GM18508 (cell line): Measurements from ENCODE around the gene PRPSAP2.
A peak's percentile ranks its signal among the peaks of the same experiment; 100 is the strongest.
"Not testable (repeated sequence)": the region's sequence is repeated elsewhere in the genome, so short reads cannot be mapped to it uniquely, and the experiment has no call there.

ENCODE experiments used
- ATAC-seq: cut with Tn5 transposase; IDR thresholded peaks from one replicate; pipeline ENCODE4 v1.9.1; 2021; ENCODE audit warnings: moderate number of reproducible peaks; ENCODE audit not compliant: insufficient read depth, unreplicated experiment

Gene PRPSAP2

DNA sequence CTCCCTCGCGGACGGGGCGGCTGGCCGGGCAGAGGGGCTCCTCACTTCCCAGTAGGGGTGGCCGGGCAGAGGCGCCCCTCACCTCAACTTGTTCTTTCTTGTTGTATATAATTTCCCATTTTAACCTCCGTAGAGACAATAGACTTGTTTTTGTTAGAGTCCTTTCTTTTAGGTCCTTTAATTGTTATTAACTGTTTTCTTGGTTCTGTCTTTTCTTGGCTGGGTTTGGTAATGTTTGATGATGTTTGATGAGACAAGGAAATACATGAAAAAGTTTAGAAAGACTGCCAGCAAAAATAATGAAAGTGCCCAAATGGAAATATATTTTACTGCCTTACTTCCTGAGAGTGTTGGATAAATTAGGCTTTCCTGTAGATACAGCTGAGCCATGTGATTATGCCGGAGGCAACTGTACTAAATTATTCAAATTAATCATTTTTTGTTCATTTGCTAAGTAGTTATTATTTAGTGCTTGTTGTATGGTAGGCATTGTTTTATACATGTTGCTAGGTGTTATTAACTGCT lies 30.9 kb downstream of the PRPSAP2 start:
- no peak for ATAC-seq

DNA sequence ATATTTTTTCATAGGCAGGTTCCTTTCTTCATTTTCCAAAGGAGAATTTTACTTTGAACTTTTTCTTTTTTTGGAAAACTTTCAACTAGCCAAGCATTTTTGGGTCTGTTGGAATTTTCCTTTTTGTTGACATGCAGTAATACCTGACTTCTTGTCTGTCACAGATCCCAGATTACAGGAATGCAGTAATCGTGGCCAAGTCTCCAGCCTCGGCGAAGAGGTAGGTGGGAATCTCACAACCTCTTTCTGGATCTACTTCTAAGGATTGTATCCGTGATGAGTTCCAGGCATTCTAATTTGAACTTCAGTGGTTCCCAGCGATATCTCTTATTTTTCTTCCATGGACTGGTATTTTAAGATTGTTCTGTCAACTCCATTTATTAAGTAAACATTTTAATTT lies 31.7 kb downstream of the PRPSAP2 start:
- ATAC-seq = no peak

DNA sequence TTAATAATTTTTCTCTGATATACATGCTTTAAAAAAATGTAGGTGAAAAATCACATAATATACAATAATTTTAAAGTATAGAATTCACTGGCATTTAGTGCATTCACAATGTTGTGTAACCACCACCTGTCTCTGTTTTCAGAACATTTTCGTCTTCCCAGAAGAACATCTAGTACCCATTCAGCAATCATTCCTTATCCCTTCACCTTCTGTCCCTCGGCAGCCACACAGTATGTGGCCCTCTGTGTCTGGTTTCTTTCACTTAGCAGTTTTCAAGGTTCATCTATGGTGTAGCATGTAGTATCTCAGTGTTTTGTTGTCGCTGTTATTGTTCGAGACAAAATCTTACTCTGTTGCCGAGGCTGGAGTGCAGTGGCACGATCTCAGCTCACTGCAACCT lies 33.6 kb downstream of the PRPSAP2 start:
- ATAC-seq = no peak

GRCh38 chr17:18896146-18896545 lies 38.2 kb downstream of the PRPSAP2 start:
- ATAC-seq = no peak

- ATAC-seq = no peak
Measured at GRCh38 chr17:18896947-18897346, 39.0 kb downstream of the PRPSAP2 start.

GRCh38 chr17:18904482-18904881 lies 46.6 kb downstream of the PRPSAP2 start:
- ATAC-seq = no peak

GRCh38 chr17:18905226-18905625 lies 47.3 kb downstream of the PRPSAP2 start:
- no peak for ATAC-seq

DNA sequence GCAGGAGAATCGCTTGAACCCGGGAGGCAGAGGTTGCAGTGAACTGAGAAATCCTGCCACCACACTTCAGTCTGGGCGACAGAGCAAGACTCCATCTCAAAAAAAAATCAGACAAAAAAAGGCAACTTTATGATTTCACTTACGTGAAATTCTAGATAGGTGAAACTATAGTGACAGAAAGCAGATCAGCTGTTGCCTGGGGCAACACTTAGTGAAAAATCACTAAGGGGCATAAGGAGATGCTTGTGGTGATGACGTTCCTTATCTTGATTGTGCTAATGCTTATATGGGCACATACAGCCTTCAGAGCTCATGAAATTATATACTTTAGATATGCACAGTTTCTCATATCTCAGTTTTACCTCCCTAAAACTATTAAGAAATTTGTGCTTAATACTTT lies 52.4 kb downstream of the PRPSAP2 start:
- no peak for ATAC-seq

DNA sequence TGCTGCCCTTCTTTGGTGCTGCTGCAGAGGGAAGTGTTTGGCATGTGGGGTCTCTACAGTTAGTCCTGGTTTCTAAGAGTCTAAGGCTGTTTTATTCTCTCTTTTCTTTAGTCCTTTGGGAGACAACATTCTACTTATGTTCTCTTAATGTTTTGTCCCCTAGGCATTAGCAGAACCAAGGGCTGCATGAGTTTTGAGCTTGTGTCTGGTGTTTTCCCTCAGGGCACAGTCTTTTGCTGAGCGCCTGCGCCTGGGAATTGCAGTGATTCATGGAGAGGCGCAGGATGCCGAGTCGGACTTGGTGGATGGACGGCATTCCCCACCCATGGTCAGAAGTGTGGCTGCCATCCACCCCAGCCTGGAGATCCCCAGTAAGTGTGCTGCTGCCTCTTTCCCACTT lies 53.0 kb downstream of the PRPSAP2 start:
- ATAC-seq = no peak

GRCh38 chr17:18916816-18917500 lies 59.0 kb downstream of the PRPSAP2 start:
- no peak for ATAC-seq

DNA sequence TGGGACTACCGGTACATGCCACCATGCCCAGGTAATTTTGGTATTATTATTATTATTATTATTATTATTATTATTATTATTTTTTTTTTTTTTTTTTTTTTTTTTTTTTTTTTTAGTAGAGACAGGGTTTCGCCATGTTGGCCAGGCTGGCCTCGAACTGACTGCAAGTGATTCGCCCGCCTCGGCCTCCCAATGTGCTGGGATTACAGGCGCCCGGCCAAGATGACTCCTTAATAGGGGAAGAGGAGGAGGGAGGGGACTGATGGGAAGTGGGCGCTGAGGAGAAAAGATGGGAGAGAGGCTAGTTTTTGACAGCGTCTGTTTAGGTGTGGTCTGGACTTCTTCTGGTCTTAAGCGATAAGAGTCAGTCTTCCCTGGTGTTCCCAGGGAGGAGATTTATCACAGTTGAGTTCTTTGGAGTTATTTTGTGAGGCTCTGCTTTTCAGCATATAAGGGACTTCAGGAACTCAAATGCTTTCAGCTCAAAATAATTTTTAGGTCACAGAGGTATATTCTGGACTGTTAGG lies 59.6 kb downstream of the PRPSAP2 start:
- ATAC-seq = no peak

DNA sequence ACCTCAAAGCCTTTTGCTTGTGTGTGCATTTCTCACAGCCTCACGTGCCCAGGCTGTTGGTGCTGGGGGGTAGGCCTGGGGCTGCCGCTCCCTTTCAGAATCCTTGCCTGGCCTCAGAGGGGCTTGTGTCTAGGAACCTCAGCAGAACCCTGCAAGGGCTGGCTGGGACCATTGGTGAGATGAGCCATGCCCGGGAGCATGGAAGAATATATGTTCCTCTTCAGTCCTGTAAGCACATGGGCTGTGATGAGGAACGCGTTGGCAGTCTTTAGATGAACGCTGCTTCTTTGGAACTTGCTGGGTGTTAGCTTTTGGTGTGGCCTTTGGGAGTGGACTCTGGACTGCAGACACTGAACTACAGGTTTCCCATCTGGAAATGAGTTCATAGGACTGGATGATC lies 62.0 kb downstream of the PRPSAP2 start:
- ATAC-seq = no peak

DNA sequence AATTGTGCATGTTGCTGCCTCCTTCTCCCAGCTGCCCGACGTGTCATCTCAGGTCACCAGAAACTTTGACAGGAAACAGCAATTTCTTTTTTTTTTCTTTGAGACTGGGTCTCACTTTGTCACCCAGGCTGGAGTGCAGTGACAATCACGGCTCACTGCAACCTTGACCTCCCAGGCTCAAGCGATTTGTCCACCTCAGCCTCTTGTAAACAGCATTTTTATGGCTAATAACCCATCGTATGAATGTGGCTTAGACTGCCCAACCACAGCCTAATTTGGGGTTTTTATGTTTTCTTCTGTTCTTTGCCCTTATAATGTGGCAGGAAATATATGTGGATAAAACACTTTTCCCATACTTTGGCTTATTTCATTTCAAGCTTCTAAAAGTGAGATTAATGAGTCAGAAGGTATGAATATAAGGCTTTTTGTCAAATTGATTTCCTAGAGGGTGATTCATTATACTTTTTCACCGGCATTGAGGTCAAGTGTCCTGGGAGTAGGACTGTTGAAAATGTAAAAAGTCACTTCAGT lies 63.0 kb downstream of the PRPSAP2 start:
- ATAC-seq = no peak

DNA sequence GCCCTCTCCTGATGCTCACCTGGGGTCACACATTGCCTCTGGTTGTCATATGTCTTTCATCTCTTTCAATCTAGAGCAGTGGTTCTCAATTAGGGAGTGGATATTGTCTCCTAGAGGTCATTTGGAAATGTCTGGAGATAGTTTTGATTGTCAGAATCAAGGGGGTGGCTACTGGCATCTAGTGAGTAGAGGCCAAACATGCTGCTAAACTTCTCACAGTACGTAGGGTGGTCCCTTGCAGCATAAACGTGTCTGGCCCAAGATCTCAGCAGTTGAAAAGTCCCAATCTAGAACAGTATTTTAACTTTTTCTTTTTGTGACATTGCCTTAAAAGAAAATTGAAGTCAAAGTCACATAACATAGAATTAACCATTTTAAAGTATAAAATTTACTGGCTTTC lies 63.6 kb downstream of the PRPSAP2 start:
- no peak for ATAC-seq

- ATAC-seq = peak; percentile 65
Measured at GRCh38 chr17:18921912-18922451, 64.1 kb downstream of the PRPSAP2 start.

DNA sequence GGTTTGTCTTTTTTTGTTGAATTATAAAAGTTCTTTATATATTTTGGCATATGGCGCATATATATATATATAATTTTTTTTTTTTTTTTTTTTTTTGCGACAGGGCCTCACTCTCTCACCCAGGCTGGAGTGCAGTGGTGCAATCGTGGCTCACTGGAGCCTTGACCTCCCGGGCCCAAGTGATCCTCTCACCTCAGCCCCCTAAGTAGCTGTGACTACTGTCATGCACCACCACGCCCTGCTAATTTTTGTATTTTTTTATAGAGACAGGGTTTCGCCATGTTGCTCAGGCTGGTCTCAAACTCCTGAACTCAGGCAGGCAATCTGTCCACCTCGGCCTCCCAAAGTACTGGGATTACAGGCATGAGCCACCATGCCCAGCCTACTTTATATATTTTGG lies 64.7 kb downstream of the PRPSAP2 start:
- ATAC-seq = not testable (repeated sequence)

DNA sequence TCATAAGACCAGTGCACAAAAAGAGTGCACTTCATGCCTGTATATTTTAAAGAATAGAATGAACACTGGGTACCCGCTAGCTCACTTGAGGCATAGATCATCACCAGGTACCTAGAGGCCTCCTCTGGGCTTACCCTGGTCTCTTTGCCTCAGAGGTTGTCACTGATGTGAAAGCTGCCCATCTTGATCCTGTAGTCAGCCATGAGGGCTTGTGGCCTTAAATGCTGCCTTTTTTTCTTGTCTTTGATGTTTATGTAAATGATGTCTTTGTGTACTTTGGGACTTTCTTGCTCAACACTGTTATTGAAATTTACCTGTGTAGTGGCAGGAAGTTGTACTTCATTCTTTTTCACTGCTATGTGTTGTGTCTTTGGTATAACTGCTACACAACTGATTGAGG lies 67.3 kb downstream of the PRPSAP2 start:
- ATAC-seq = no peak

DNA sequence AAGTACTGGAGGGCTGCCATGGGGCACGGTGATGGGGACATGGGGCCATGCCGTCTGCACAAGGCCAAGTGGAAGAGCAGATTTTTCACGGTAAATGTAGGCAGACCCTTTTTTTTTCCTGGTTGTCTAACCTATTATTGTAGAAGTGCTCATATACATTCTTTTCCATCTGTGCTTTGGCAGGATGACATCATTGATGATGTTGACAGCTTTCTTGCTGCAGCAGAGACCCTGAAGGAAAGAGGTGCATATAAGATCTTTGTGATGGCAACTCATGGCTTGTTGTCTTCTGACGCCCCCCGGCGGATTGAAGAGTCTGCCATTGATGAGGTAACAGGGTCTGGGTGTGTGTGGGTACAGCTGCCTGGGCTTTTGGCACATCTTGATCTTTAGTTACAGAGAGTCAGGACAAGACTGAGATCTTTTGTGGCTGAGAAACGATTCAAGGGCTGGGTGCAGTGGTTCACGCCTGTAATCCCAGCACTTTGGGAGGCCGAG lies 70.7 kb downstream of the PRPSAP2 start:
- ATAC-seq = no peak

GRCh38 chr17:18932360-18933055 lies 74.6 kb downstream of the PRPSAP2 start:
- no peak for ATAC-seq

DNA sequence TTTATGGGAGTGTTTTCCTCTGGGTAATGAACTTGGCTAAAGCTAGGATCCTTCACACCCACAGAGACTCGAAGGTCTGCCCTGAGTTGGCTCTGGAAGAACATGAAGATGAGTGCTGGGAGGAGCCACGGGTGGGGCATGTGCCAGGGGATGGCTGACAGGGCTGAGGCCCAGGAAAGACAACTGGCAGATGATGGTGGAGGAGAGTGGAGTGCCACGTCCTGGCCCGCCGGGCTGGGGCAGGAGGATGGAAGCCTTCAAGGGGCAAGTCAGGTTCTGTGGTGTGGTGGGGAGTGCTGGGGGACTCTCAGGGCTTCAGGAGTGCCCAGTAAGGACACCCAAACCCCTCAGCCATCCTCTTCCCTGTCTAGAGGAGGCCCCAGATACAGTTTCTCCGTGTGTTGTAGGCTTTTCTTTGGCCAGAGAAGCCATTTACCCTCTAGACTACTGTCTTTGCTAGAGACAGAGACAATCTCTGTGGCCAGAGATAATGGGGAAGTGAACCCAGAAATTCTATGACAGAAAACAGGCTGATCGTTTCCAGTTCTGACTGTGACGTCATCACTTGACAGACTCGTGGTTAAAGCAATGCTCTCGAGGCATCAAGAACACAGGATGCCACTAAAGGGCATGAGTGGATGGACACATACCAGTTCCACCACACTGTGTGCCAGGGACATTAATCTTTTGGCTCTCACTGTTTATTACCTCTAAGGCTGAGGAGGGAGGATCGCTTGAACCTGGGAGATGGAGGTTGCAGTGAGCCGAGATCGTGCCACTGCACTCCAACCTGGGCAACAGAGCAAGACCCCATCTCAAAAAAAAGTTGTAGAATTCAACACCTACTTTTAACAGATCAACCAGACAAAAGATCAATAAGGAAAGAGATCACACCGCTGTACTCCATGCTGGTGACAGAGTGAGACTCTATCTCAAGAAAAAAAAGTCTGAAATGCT lies 75.4 kb downstream of the PRPSAP2 start:
- no peak for ATAC-seq
